HG03439 (cell line): ENCODE results near the gene DPP9.
"Not testable (repeated sequence)": the region's sequence is repeated elsewhere in the genome, so short reads cannot be mapped to it uniquely, and the experiment has no call there.

Experiments used
- ATAC-seq: cut with Tn5 transposase; IDR thresholded peaks from one replicate; pipeline ENCODE4 v1.9.1; 2021; ENCODE audit warnings: mild to moderate bottlenecking, moderate library complexity; ENCODE audit not compliant: unreplicated experiment

Gene DPP9

GRCh38 chr19:4742723-4743646 lies 19.3 kb upstream of the DPP9 start:
- ATAC-seq: no peak

DNA sequence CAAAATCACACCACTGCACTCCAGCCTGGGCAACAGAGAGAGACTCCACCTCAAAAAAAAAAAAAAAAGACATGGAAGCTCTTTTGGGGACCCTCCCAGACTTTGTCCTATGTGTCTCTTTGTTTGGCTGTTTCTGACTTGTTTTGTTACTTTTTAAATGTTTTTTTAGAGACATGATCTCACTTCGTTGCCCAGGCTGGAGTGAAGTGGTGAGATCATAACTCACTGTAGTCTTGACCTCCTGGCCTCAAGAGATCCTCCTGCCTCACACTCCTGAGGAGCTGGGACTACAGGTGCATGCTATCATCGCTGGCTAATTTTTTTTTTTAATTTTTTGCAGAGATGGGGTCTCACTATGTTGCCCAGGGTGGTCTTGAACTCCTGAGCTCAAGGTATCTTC lies 16.4 kb upstream of the DPP9 start:
- no peak for ATAC-seq

DNA sequence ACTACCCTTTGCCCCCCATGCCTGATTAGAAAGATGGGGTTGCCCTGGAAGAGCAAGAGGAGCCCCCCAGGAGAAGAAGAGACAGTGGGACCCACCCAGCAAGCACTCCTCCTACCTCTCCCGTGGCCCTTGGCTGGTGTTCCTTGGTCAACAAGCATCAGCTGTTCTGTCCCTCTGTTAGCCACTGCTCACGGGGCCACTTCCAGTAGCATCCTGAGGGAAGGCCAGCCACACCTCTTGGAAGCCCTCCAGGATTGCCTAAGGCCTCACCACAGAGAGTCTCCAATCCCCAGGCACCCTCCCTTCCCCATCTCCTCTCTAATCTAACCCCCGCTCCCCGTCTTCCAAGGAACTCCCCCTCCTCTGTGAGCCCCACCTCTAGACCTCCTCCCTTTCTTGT lies 15.1 kb upstream of the DPP9 start:
- no peak for ATAC-seq

DNA sequence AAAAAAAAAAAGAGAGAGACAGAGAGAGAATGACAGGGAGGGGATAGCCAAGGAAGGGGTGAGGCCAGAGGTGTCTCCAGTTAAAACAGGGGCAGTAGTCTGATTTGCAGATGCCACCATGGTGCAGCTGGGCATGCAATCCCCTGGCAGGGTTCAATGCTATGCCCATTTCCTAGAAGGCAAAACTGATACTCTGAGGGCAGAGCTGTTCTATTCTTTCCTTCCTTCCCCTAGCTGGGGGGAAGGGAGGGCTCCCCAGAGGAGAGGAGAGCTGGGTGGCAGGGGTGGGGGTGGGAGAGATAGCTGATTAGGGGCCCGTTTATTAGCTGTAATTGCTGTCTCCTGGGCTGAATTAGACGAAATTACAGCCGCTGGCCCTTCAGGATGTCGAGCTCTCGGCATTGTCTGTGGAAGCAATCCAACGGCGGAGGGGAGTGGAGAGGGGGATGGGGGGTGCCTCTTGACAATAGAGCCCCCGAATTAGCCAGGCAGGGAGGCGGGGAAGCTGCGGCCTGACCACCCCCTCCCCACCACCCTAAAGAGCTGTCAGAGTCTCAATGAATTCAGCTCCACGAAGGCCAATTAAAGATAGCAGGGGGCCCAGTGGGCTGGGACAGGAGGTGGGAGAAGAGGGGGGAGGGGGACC lies 14.4 kb upstream of the DPP9 start:
- no peak for ATAC-seq

DNA sequence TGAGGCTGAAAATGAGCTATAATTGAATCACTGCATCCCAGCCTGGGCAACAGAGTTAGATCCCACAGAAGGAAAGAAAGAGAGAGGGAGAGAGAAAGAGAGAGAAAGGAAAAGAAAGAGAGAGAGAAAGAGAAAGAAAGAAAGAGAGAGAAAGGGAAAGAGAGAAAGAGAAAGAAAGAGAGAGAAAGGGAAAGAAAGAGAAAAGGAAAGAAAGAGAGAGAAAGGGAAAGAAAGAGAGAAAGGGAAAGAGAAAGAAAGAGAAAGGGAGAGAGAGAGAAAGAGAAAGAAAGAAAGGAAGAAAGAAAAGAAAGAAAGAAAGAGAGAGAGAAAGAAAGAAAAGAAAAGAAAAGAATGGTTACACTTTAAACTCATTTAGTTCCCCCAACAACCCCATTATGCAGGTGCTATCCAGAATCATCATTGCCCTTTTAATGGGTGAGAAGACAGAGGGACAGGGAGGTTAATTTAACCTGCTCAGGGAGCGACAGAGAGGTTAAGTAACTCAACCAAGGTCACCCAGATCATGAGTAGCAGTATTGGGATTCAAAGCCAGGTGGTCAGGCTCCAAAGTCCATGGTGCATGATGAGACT lies 10.2 kb upstream of the DPP9 start:
- no peak for ATAC-seq

- ATAC-seq: no peak
These were observed 9.1 kb upstream of the DPP9 start for GRCh38 chr19:4732680-4733114.

DNA sequence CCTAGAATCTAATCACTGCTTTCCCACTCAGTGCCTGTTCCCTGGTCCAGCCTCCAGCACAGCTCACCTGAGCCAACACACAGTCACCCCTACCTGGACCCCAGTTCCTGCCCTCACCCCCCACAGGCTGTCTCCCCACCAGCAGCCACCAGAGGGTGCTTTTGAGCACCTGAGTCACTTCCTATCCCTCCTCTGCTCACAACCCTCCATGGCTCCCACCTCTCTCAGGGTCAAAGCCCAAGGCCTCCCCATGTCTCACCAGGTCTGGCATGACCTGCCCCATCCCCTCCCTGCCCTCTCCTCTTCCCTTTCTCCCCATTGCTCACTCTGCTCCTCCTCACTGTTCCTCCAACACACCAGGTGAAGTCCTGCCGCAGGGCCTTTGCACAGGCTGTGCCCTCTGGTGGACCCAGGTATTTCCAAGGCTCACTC lies 7.1 kb upstream of the DPP9 start:
- no peak for ATAC-seq

DNA sequence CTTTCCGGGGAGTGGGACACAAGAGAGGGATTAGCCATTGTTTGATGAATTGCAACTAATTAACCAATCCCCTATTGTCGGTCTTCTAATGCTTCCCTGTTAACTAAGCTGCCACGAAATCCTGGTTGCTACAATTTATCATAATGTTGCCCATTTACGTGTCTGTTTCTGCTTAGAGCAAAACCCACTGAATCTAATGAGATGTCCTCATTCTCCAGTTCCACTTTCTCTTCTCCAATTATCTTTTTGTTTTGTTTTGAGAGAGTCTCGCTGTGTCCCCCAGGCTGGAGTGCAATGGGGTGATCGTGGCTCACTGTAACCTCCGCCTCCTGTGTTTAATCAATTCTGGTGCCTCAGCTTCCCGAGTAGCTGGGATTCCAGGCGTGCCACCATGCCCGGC lies 5.2 kb upstream of the DPP9 start:
- no peak for ATAC-seq

DNA sequence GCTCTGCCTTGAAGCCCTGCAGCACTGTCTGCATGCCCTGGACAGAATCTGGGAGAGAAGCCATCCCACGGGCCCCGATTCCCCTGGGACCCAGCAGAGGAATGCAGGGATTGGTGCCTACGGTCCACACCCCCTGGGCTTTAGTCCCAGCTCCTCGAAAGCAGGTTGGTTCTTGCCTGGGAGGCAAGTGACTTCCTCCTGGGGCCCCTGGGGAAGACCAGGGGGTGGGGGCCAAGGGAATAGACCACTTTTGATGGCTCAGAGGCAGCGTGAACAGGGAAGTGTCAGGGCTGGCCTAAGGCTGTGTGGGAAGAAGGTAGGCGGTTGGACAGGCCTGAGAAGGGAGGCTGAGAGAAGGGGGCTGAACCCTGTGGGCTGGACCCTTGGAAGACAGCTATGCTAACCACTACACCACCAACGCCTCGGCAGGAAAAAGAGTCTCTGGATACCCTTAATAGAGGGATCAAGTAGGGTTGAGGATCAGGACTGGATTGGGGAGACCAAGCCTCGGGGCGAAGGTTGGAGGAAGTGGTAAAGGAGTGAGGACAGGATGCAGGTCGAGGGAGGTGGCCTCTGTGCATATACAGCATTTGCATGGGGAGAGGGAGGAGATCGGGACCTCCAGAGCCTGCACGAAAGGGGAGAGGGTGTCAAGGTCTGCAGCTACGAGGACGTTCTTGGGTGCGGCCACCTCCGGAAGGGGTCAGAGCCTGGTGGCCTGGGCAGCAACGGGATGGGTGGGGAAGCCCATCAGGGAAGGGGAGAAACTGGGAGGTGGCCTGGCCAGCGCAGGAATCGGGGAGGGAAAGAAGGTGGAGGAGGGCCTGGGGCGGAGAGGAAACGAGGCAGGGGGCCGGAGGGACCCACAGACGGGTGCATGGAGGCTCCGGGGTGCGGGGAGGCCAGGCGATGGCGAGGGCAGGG lies 709 bp downstream of the DPP9 start:
- ATAC-seq: peak; percentile 4

DNA sequence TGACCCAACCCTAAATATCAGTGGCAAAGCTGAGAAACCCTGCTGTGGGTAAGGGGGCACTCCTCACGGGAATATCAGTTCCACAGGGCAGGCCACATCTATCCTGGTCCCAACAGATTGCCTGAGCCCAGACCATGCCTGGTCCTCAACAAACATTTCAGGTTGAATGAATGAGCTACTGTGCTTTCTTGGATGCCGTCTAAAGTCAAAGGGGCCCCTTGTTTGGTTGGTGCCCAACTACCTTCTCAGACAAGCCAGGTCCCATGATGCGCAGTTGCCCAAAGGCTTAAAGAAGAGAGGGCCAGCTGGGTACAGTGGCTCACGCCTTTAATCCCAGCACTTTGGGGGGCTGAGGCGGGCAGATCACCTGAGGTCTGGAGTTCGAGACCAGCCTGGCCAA lies 2.4 kb downstream of the DPP9 start:
- no peak for ATAC-seq

DNA sequence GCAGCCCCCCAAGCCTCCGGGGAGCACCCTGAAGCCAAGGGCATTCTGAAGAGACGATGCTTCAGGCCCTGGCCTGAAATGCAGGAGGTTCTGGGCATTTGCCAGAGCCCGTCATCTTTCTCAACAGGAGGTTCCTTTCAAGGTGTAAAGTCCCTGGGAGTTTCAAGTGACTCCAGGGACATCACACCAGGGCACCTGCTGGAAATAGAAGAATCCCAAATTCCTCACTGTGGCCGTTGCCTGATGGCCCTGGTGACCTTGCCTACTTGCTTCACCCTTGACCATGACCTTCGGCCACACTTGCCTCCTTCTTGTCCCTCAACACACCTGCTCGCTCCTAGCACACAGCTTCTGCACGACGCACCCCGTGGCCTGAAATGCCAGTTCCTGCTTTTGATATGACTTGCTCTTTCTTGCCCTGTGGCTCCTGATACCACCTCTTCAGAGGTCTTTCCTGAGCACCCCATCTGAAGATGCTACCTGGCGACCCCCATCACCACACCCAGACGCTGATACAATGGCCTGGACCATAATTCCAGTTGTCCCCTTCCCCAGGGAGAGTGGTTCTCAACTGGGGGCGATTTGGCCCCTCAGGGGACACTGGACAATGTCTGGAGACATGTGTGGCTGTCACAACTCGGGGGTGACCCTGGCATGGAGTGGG lies 3.5 kb downstream of the DPP9 start:
- no peak for ATAC-seq

- no peak for ATAC-seq
These were observed 4.2 kb downstream of the DPP9 start for GRCh38 chr19:4719499-4719866.

- no peak for ATAC-seq
These were observed 5.5 kb downstream of the DPP9 start for GRCh38 chr19:4717966-4718701.

DNA sequence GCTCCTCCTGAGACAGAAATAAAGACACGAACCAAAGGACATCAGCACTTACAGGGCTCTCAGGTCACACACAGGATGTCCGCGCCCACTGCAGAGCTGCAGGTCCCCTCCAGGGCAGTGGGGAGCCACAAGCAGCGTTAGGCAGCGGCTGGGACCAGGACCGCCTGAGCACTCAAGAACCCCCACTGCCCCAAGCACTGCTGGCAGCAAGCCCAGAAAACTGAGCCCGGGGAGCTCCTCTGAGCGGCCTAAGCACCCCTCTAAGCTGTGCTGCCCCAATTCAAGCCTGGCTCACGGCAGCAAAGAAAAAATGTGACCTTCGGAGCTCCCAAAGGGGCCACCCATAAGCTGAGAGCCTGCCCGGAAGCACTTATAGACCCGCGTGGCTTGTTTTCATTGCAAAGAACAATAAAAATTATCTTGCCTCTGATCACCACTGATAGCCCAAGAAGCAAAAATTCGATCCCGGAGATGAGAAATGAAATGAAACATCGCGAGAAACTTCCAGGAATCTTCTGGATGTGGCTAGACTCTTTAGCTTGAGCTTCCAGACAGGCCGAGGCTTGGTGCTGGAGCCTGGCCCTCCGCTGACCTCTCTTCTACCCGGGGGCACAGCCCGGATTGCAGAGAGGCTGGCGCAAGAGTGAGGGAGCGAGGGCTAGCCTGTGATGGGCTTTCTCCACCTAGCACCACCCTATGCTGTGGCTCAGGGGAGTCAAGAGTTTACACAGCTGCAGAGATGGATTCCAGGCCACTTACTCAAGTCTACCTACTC lies 6.3 kb downstream of the DPP9 start:
- ATAC-seq: no peak

DNA sequence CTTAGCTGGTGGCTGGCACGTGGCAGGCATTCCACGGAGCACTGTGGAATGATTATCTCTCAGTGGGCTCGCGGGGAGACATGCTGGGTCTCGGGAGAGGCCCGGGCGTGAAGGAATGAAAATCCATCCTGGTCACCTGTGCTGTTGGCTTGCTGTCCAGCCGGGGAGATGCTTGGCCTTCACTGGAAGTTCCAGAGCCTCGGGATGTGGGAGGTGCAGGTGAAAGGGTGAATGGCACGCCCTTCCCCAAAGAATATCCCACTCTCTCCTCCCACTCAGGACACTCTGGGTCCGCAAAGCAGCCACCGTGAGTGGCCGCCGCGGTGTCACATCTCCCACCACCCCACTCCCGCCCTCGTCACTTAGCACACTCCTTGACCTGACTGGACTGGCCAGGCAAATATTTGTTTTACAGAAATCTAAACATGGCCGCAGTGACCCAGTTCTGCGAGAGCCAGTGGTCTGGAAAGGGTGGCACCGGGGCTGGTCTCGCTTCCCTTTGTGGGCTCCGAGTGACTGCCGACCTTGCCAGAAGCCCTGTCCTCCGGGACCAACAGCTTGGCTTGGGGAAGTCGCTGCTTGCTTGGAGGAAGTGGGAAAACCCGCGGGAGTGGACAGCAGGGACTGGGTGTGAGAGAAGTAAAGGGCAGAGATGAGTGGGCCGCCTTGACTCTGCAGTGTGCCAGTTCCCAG lies 8.0 kb downstream of the DPP9 start:
- no peak for ATAC-seq

DNA sequence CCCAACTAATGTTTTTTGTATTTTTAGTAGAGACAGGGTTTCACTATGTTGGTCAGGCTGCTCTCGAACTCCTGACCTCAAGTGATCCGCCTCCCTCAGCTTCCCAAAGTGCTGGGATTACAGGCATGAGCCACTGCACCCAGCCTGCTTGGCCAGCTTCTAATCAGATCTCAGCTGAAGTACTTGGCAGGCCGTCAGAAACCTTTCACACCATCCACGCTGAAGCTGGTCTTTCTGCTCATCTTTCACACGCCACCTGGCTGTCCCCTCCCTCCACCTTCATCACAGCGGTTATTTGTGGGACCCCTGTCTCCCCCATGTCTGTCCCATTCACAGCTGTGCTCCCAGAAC lies 8.5 kb downstream of the DPP9 start:
- ATAC-seq: not testable (repeated sequence)

DNA sequence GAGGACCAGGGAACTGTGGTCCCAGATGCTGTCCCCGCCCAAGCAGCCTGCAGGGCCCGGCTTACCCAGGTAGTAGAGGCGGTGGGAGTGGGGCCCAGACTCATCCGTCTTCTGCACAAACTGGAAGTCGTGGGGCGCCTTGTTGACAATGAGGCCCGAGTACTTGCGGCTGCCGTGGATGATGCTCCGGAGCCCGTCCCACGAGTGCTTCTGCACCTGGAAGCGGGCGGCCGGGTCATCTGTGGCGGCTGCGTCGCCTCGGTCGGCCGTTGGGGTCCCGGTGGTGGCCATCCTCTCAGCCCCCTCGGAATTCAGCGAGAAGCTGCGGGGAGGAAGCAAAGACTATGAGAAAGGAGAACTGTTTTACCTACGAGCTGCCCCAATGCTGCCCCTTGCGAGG lies 9.6 kb downstream of the DPP9 start:
- no peak for ATAC-seq

DNA sequence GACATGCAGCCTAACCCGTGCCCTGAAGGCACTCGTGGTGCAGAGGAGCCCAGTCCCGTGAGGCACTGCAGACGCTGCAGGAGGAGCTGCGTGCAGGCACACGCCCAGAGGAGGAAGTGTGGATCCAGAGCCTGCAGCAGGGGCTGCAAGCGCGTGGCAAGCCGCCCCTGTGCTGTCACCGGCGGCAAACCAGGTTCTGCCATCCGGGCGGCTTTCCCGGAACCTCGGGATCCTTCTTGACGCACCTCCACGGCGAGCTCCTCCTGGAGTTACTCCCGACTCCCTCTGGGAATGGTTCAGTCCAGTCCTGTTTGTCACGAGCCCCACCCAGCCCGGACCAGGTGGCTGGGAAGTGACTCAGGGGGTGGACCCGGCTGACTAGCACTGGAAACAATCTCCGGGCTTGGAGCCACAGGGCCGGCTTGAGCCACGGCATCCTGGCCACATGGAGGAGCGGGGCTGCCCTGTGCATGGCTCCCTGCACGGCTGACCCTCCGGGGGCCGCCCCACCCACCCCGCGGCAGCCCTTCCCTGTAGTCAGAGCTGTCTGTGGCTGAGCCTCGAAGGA lies 10.2 kb downstream of the DPP9 start:
- no peak for ATAC-seq
